ENCODE measurements around the gene ADCY9. TPM values are rescaled to one million over a fixed set of nuclear protein-coding genes. Genes with fewer than 3 reads are reported as not detected.

Gene ADCY9
- total RNA-seq, 1 experiment from 2014 or later = 4.7 TPM

DNA sequence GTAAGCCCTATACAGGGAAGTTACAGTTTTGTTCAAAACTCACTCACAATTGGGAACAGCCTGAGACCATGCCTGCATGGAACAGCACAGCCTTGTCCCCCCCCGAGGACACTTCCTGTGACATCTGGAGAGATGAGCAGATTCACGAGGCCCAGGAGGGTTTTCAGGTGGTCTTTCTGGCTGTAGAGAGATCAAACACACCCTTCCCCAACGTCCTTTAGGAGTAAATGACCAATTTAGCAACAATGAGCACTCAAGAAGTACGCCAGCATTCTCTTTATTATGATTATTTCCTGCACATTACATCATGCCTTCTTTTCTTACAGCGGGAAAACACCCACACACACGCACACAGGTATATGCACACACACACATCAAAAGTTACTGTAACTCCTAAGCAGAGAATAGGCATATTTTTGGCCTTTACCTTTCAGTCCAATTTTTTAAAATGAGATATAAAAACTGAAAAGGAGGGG, 39.0 kb downstream of the ADCY9 start:
- no peak overlapping the region for H3K23ac ChIP-seq (ENCODE audit: insufficient read length, low read depth, low read length)
- H4K20me1 ChIP-seq (ENCODE audit: control insufficient read depth, insufficient read depth, insufficient read length) = no peaks in the 10 kb centered on the region
- H2AFZ ChIP-seq (ENCODE audit: low read length) = no peak overlapping the region
- no peak for DNase-seq
- H4K91ac ChIP-seq (ENCODE audit: insufficient read length, low read depth, low read length) = no peak overlapping the region
- no peak overlapping the region for H3T11ph ChIP-seq (ENCODE audit: low read length)
- H3K9ac ChIP-seq (ENCODE audit: extremely low read depth, insufficient read length, low read length) = no peak overlapping the region
- H2BK15ac ChIP-seq (ENCODE audit: low read depth, low read length) = no peak overlapping the region
- no peaks in the 10 kb centered on the region for H3K9me3 ChIP-seq (ENCODE audit: control insufficient read depth, low read depth, low read length)
- H2BK12ac ChIP-seq (ENCODE audit: insufficient read length, low read depth, low read length) = no peak overlapping the region
- Mint-ChIP-seq H3K27me3 (ENCODE audit: low read depth) (no peaks in the 10 kb centered on the region), H3K9me3 (peaks cover 0 to 2% of the 10 kb centered on the region in 2 experiments; a peak in 1 of 5 replicates), H3K27ac (peak overlapping the region; percentile 16 to 92 (median 35); a peak in 2 of 7 replicates), H3K4me1 (peaks cover 14 to 22% of the 10 kb centered on the region in 2 experiments), H3K4me3 (no peak overlapping the region), H3K36me3 (ENCODE audit: insufficient read depth in 1 of 3, low read depth in 3 of 3) (no peaks in the 10 kb centered on the region)
- no peak overlapping the region for H3K14ac ChIP-seq (ENCODE audit: insufficient read depth, low read length)
- no peak overlapping the region for H3K4ac ChIP-seq (ENCODE audit: low read depth, low read length)
- TF ChIP-seq, protein P1, sequence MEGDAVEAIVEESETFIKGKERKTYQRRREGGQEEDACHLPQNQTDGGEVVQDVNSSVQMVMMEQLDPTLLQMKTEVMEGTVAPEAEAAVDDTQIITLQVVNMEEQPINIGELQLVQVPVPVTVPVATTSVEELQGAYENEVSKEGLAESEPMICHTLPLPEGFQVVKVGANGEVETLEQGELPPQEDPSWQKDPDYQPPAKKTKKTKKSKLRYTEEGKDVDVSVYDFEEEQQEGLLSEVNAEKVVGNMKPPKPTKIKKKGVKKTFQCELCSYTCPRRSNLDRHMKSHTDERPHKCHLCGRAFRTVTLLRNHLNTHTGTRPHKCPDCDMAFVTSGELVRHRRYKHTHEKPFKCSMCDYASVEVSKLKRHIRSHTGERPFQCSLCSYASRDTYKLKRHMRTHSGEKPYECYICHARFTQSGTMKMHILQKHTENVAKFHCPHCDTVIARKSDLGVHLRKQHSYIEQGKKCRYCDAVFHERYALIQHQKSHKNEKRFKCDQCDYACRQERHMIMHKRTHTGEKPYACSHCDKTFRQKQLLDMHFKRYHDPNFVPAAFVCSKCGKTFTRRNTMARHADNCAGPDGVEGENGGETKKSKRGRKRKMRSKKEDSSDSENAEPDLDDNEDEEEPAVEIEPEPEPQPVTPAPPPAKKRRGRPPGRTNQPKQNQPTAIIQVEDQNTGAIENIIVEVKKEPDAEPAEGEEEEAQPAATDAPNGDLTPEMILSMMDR (conservative IDR thresholded peaks at IDR 0.05) = no peak
- H2BK120ac ChIP-seq (ENCODE audit: low read depth, low read length, poor library complexity, severe bottlenecking) = no peak overlapping the region
- H3K4me2 ChIP-seq (ENCODE audit: insufficient read depth, insufficient read length, low read length) = no peak overlapping the region
- no peak overlapping the region for H3K18ac ChIP-seq (ENCODE audit: insufficient read length, low read depth, low read length)
- H3K79me1 ChIP-seq (ENCODE audit: insufficient read depth, low read depth, low read length, poor library complexity, severe bottlenecking) = no peaks in the 10 kb centered on the region
- H3K23me2 ChIP-seq (ENCODE audit: insufficient read length, low read depth, low read length, poor library complexity, severe bottlenecking) = no peaks in the 10 kb centered on the region
- H3K27me3 ChIP-seq (ENCODE audit: insufficient read depth, low read length) = no peaks in the 10 kb centered on the region
- no peaks in the 10 kb centered on the region for H3K79me2 ChIP-seq (ENCODE audit: insufficient read depth, low read length)
- no peak overlapping the region for H4K5ac ChIP-seq (ENCODE audit: insufficient read length, low read depth, low read length)
- no peak overlapping the region for H2BK20ac ChIP-seq (ENCODE audit: low read depth, low read length, poor library complexity, severe bottlenecking)
- no peak overlapping the region for H2BK5ac ChIP-seq (ENCODE audit: insufficient read length, low read length)
- no peak overlapping the region for H3K27ac ChIP-seq (ENCODE audit: insufficient read length, low read depth, low read length)
- H4K8ac ChIP-seq (replicated peaks; ENCODE audit: insufficient read length, low read depth, low read length) = no peak overlapping the region
- no peaks in the 10 kb centered on the region for H3K4me1 ChIP-seq (ENCODE audit: insufficient read depth, low read length)
- H2AK5ac ChIP-seq (ENCODE audit: insufficient read length, low read length) = no peak overlapping the region
- no peak overlapping the region for H3K56ac ChIP-seq (ENCODE audit: insufficient read length, low read depth, low read length)
- WGBS (ENCODE audit: extremely low coverage, insufficient read length, low lambda C conversion rate) = no CpG with 5 or more reads among the region's 6 CpGs

Measured in H9 (cell line).